ENCODE results near the gene MLH3. TPM values are rescaled to one million over a fixed set of nuclear protein-coding genes. Genes with fewer than 3 reads are reported as not detected.

The MLH3 gene
- total and polyA plus RNA-seq, 2 of the 13 experiments (the other 11 are each of a cell fraction or from before 2014, with no cell fraction given) = 14.4 to 24.8 TPM

DNA sequence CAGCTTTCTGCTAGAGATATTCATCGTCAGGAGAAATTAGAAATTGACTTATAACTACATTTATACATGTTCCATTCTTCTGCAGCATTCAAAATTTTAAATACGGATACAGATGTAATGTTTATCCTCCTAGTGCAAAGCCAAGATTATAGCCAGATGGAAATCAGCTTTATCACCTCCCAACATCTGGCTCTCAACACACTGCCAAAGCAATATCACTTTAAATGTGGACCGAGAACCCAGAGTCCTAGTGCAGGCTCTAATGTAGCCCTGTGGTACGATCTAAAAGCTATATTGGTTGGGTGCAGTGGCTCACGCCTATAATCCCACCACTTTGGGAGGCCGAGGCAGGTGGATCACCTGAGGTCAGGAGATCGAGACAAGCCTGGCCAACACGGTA lies 6.5 kb downstream of the MLH3 start:
- ChIA-PET POLR2A (no interaction called here), CTCF (ENCODE audit: low intra/inter-chr PET ratio, low total read pairs) (no interaction called here)
- no peaks in the 10 kb centered on the region for H3K27me3 ChIP-seq (ENCODE audit: control insufficient read depth in 1 of 2, insufficient read depth in 2 of 2, low read length in 2 of 2)
- TF ChIP-seq, protein P1, sequence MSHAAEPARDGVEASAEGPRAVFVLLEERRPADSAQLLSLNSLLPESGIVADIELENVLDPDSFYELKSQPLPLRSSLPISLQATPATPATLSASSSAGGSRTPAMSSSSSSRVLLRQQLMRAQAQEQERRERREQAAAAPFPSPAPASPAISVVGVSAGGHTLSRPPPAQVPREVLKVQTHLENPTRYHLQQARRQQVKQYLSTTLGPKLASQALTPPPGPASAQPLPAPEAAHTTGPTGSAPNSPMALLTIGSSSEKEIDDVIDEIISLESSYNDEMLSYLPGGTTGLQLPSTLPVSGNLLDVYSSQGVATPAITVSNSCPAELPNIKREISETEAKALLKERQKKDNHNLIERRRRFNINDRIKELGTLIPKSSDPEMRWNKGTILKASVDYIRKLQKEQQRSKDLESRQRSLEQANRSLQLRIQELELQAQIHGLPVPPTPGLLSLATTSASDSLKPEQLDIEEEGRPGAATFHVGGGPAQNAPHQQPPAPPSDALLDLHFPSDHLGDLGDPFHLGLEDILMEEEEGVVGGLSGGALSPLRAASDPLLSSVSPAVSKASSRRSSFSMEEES (CRISPR knock-in tag; IDR thresholded peaks at IDR 0.05) = no peak
- no peak for TF ChIP-seq KLF16 (CRISPR knock-in tag; IDR thresholded peaks at IDR 0.05)
- TF ChIP-seq, protein P2, sequence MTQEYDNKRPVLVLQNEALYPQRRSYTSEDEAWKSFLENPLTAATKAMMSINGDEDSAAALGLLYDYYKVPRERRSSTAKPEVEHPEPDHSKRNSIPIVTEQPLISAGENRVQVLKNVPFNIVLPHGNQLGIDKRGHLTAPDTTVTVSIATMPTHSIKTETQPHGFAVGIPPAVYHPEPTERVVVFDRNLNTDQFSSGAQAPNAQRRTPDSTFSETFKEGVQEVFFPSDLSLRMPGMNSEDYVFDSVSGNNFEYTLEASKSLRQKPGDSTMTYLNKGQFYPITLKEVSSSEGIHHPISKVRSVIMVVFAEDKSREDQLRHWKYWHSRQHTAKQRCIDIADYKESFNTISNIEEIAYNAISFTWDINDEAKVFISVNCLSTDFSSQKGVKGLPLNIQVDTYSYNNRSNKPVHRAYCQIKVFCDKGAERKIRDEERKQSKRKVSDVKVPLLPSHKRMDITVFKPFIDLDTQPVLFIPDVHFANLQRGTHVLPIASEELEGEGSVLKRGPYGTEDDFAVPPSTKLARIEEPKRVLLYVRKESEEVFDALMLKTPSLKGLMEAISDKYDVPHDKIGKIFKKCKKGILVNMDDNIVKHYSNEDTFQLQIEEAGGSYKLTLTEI (CRISPR knock-in tag; conservative IDR thresholded peaks at IDR 0.05) = no peak
- TF ChIP-seq, protein P3, sequence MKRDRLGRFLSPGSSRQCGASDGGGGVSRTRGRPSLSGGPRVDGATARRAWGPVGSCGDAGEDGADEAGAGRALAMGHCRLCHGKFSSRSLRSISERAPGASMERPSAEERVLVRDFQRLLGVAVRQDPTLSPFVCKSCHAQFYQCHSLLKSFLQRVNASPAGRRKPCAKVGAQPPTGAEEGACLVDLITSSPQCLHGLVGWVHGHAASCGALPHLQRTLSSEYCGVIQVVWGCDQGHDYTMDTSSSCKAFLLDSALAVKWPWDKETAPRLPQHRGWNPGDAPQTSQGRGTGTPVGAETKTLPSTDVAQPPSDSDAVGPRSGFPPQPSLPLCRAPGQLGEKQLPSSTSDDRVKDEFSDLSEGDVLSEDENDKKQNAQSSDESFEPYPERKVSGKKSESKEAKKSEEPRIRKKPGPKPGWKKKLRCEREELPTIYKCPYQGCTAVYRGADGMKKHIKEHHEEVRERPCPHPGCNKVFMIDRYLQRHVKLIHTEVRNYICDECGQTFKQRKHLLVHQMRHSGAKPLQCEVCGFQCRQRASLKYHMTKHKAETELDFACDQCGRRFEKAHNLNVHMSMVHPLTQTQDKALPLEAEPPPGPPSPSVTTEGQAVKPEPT (CRISPR knock-in tag; IDR thresholded peaks at IDR 0.05; ENCODE audit: low read depth) = no peak
- no peak for TF ChIP-seq SMARCC2 (IDR thresholded peaks at IDR 0.05)
- in situ Hi-C loops (cut with HindIII; ENCODE audit: extremely low pct_ligation_motif_present, low pct_unique_long_range_greater_than_20kb) (no loop called here), intact Hi-C loops (cut with micrococcal nuclease; ENCODE audit: unreplicated experiment) (no loop called here)
- no TSS peak for BruUV-seq (replicated peaks)
- no peak overlapping the region for H3K27ac ChIP-seq (ENCODE audit: extremely low read length, insufficient read depth, low read length)
- H3K4me2 ChIP-seq (ENCODE audit: low read depth, low read length) = no peak overlapping the region
- H3K9me3 ChIP-seq (ENCODE audit: low read length) = no peaks in the 10 kb centered on the region
- no peak overlapping the region for H2AFZ ChIP-seq (ENCODE audit: low read length)
- whole genome bisulfite sequencing (ENCODE audit: low lambda C conversion rate) = 94% methylated on average over 8 of the region's 8 CpGs
- ATAC-seq = no peak
- H3K79me2 ChIP-seq (ENCODE audit: insufficient read depth, low read length) = peaks cover 21% of the 10 kb centered on the region
- FAIRE-seq = no peak
- H3K4me3 ChIP-seq (replicated peaks in 1 of 3; ENCODE audit: insufficient read depth in 1 of 3, low read depth in 2 of 3, low read length in 3 of 3) = no peak overlapping the region
- peaks cover 0 to 1% of the 10 kb centered on the region in 2 experiments; a peak in 2 of 5 replicates for H3K36me3 ChIP-seq (replicated peaks in 1 of 2; ENCODE audit: control insufficient read depth in 1 of 2, insufficient read depth in 2 of 2, low read length in 2 of 2)
- no peak for DNase-seq (ENCODE audit: low spot score)
- peaks cover 71% of the 10 kb centered on the region for H3K4me1 ChIP-seq (ENCODE audit: insufficient read depth, low read length)
- no peak overlapping the region for H3K9ac ChIP-seq (ENCODE audit: insufficient read depth, low read depth, low read length)
- H4K20me1 ChIP-seq (ENCODE audit: insufficient read depth, low read length) = no peaks in the 10 kb centered on the region

Data from HepG2 (cell line).